ENCODE data around the gene TEAD1. TPM values are rescaled to one million over a fixed set of nuclear protein-coding genes. Genes with fewer than 3 reads are reported as not detected.

TEAD1 gene
- total RNA-seq, 1 donor from 2014 or later, result 163 TPM

GRCh38 chr11:12914400-12914912 is 240.2 kb downstream of the TEAD1 start:
- Mint-ChIP-seq H3K27ac (peak overlapping the region; percentile 66), H3K4me3 (no peak overlapping the region), H3K27me3 (ENCODE audit: low read depth) (no peaks in the 10 kb centered on the region), H3K4me1 (peaks cover 2% of the 10 kb centered on the region), H3K36me3 (peaks cover 23% of the 10 kb centered on the region), H3K9me3 (no peaks in the 10 kb centered on the region)
- TF ChIP-seq CTCF (IDR thresholded peaks at IDR 0.05; ENCODE audit: unreplicated experiment), result no peak
- DNase-seq (ENCODE audit: low spot score in 2 of 2, unreplicated experiment in 2 of 2), result peak in 1 of 2 experiments; percentile 52

- Mint-ChIP-seq H3K36me3 (peaks cover 23% of the 10 kb centered on the region), H3K27ac (peak overlapping the region; percentile 33), H3K9me3 (no peaks in the 10 kb centered on the region), H3K4me3 (no peak overlapping the region), H3K27me3 (ENCODE audit: low read depth) (no peaks in the 10 kb centered on the region), H3K4me1 (peaks cover 2% of the 10 kb centered on the region)
- TF ChIP-seq CTCF (IDR thresholded peaks at IDR 0.05; ENCODE audit: unreplicated experiment), result no peak
- no peak for DNase-seq (ENCODE audit: low spot score in 2 of 2, unreplicated experiment in 2 of 2)
These were observed 240.9 kb downstream of the TEAD1 start for GRCh38 chr11:12915093-12915492.

GRCh38 chr11:12917822-12918221 is 243.6 kb downstream of the TEAD1 start:
- no peaks in the 10 kb centered on the region for H3K9me3 Mint-ChIP-seq
- H3K27me3 Mint-ChIP-seq (ENCODE audit: low read depth), result no peaks in the 10 kb centered on the region
- H3K27ac Mint-ChIP-seq, result no peak overlapping the region
- no peak for DNase-seq (ENCODE audit: low spot score in 2 of 2, unreplicated experiment in 2 of 2)
- H3K4me3 Mint-ChIP-seq, result no peak overlapping the region
- no peak for TF ChIP-seq CTCF (IDR thresholded peaks at IDR 0.05; ENCODE audit: unreplicated experiment)
- H3K36me3 Mint-ChIP-seq, result peaks cover 23% of the 10 kb centered on the region
- peaks cover 2% of the 10 kb centered on the region for H3K4me1 Mint-ChIP-seq

- TF ChIP-seq CTCF (IDR thresholded peaks at IDR 0.05; ENCODE audit: unreplicated experiment), result no peak
- H3K27ac Mint-ChIP-seq, result no peak overlapping the region
- no peak for DNase-seq (ENCODE audit: low spot score in 2 of 2, unreplicated experiment in 2 of 2)
- H3K27me3 Mint-ChIP-seq (ENCODE audit: low read depth), result no peaks in the 10 kb centered on the region
- no peak overlapping the region for H3K4me3 Mint-ChIP-seq
- H3K36me3 Mint-ChIP-seq, result peaks cover 23% of the 10 kb centered on the region
- H3K4me1 Mint-ChIP-seq, result peaks cover 6% of the 10 kb centered on the region
- H3K9me3 Mint-ChIP-seq, result no peaks in the 10 kb centered on the region
These were observed 244.4 kb downstream of the TEAD1 start for GRCh38 chr11:12918667-12919066.

GRCh38 chr11:12922418-12922817 is 248.2 kb downstream of the TEAD1 start:
- Mint-ChIP-seq H3K9me3 (no peaks in the 10 kb centered on the region), H3K36me3 (peaks cover 16% of the 10 kb centered on the region), H3K27me3 (ENCODE audit: low read depth) (no peaks in the 10 kb centered on the region), H3K27ac (no peak overlapping the region), H3K4me1 (peaks cover 10% of the 10 kb centered on the region), H3K4me3 (no peak overlapping the region)
- no peak for TF ChIP-seq CTCF (IDR thresholded peaks at IDR 0.05; ENCODE audit: unreplicated experiment)
- DNase-seq (ENCODE audit: low spot score in 2 of 2, unreplicated experiment in 2 of 2), result no peak
